ENCODE results near the gene SLC22A23.

SLC22A23 gene

GRCh38 chr6:3226481-3227362, 230.1 kb downstream of the SLC22A23 start:
- Histone ChIP-seq H3K9ac (ENCODE audit: low read depth in 1 of 2, low read length in 2 of 2) (no peak overlapping the region), H3K9me3 (ENCODE audit: control insufficient read depth in 2 of 2, low read length in 2 of 2) (no peaks in the 10 kb centered on the region), H3K4me3 (ENCODE audit: low read length in 2 of 2) (peak overlapping the region; percentile 31 to 59), H3K4me1 (ENCODE audit: control insufficient read depth in 2 of 2, insufficient read depth in 2 of 2, low read length in 2 of 2) (peaks cover 28% of the 10 kb centered on the region in 2 donors), H3K27me3 (ENCODE audit: control insufficient read depth in 2 of 2, insufficient read depth in 2 of 2, low read length in 2 of 2) (peaks cover 43 to 63% of the 10 kb centered on the region in 2 donors), H3K36me3 (ENCODE audit: control insufficient read depth in 2 of 2, insufficient read depth in 2 of 2, low read length in 2 of 2) (no peaks in the 10 kb centered on the region), H3K27ac (ENCODE audit: low read depth in 2 of 2, low read length in 2 of 2) (no peak overlapping the region)

GRCh38 chr6:3226042-3226441, 230.8 kb downstream of the SLC22A23 start:
- Histone ChIP-seq H3K9ac (ENCODE audit: low read depth in 1 of 2, low read length in 2 of 2) (no peak overlapping the region), H3K27ac (ENCODE audit: low read depth in 2 of 2, low read length in 2 of 2) (no peak overlapping the region), H3K4me3 (ENCODE audit: low read length in 2 of 2) (no peak overlapping the region), H3K27me3 (ENCODE audit: control insufficient read depth in 2 of 2, insufficient read depth in 2 of 2, low read length in 2 of 2) (peaks cover 41 to 56% of the 10 kb centered on the region in 2 donors), H3K36me3 (ENCODE audit: control insufficient read depth in 2 of 2, insufficient read depth in 2 of 2, low read length in 2 of 2) (no peaks in the 10 kb centered on the region), H3K9me3 (ENCODE audit: control insufficient read depth in 2 of 2, low read length in 2 of 2) (no peaks in the 10 kb centered on the region), H3K4me1 (ENCODE audit: control insufficient read depth in 2 of 2, insufficient read depth in 2 of 2, low read length in 2 of 2) (peaks cover 22 to 24% of the 10 kb centered on the region in 2 donors)

GRCh38 chr6:3222506-3223038, 234.3 kb downstream of the SLC22A23 start:
- H3K4me3 ChIP-seq (ENCODE audit: low read length in 2 of 2) = no peak overlapping the region
- no peaks in the 10 kb centered on the region for H3K9me3 ChIP-seq (ENCODE audit: control insufficient read depth in 2 of 2, low read length in 2 of 2)
- no peak overlapping the region for H3K9ac ChIP-seq (ENCODE audit: low read depth in 1 of 2, low read length in 2 of 2)
- H3K4me1 ChIP-seq (ENCODE audit: control insufficient read depth in 2 of 2, insufficient read depth in 2 of 2, low read length in 2 of 2) = peaks cover 6 to 8% of the 10 kb centered on the region in 2 donors
- H3K36me3 ChIP-seq (ENCODE audit: control insufficient read depth in 2 of 2, insufficient read depth in 2 of 2, low read length in 2 of 2) = no peaks in the 10 kb centered on the region
- peaks cover 23 to 28% of the 10 kb centered on the region in 2 donors for H3K27me3 ChIP-seq (ENCODE audit: control insufficient read depth in 2 of 2, insufficient read depth in 2 of 2, low read length in 2 of 2)
- no peak overlapping the region for H3K27ac ChIP-seq (ENCODE audit: low read depth in 2 of 2, low read length in 2 of 2)

- Histone ChIP-seq H3K27ac (ENCODE audit: low read depth in 2 of 2, low read length in 2 of 2) (no peak overlapping the region), H3K36me3 (ENCODE audit: control insufficient read depth in 2 of 2, insufficient read depth in 2 of 2, low read length in 2 of 2) (no peaks in the 10 kb centered on the region), H3K9me3 (ENCODE audit: control insufficient read depth in 2 of 2, low read length in 2 of 2) (no peaks in the 10 kb centered on the region), H3K4me3 (ENCODE audit: low read length in 2 of 2) (no peak overlapping the region), H3K4me1 (ENCODE audit: control insufficient read depth in 2 of 2, insufficient read depth in 2 of 2, low read length in 2 of 2) (no peaks in the 10 kb centered on the region), H3K9ac (ENCODE audit: low read depth in 1 of 2, low read length in 2 of 2) (no peak overlapping the region), H3K27me3 (ENCODE audit: control insufficient read depth in 2 of 2, insufficient read depth in 2 of 2, low read length in 2 of 2) (peaks cover 13 to 19% of the 10 kb centered on the region in 2 donors)
Measured at GRCh38 chr6:3221578-3221977, 235.3 kb downstream of the SLC22A23 start.

GRCh38 chr6:3220366-3220765, 236.5 kb downstream of the SLC22A23 start:
- Histone ChIP-seq H3K9me3 (ENCODE audit: control insufficient read depth in 2 of 2, low read length in 2 of 2) (no peaks in the 10 kb centered on the region), H3K4me1 (ENCODE audit: control insufficient read depth in 2 of 2, insufficient read depth in 2 of 2, low read length in 2 of 2) (no peaks in the 10 kb centered on the region), H3K9ac (ENCODE audit: low read depth in 1 of 2, low read length in 2 of 2) (no peak overlapping the region), H3K4me3 (ENCODE audit: low read length in 2 of 2) (no peak overlapping the region), H3K36me3 (ENCODE audit: control insufficient read depth in 2 of 2, insufficient read depth in 2 of 2, low read length in 2 of 2) (no peaks in the 10 kb centered on the region), H3K27me3 (ENCODE audit: control insufficient read depth in 2 of 2, insufficient read depth in 2 of 2, low read length in 2 of 2) (peaks cover 5 to 12% of the 10 kb centered on the region in 2 donors), H3K27ac (ENCODE audit: low read depth in 2 of 2, low read length in 2 of 2) (no peak overlapping the region)

All from mucosa of rectum (tissue), 2 donors.